Measurements from ENCODE around the gene CHRNB4.

The CHRNB4 gene

GRCh38 chr15:78654272-78654671 is 13.3 kb upstream of the CHRNB4 start:
- no peak for DNase-seq (ENCODE audit: low read depth)
- no peak for TF ChIP-seq CTCF (IDR thresholded peaks at IDR 0.05; ENCODE audit: low read length, missing control alignments)

GRCh38 chr15:78651930-78652615 is 11.1 kb upstream of the CHRNB4 start:
- no peak for DNase-seq (ENCODE audit: low read depth)
- H3K4me3 ChIP-seq (replicated peaks; ENCODE audit: low read depth, low read length): no peak overlapping the region
- TF ChIP-seq CTCF (IDR thresholded peaks at IDR 0.05; ENCODE audit: low read length, missing control alignments): no peak

More at GRCh38 chr15:78654272-78654671, 13.3 kb upstream of the CHRNB4 start:
- no peak overlapping the region for H3K4me3 ChIP-seq (replicated peaks; ENCODE audit: low read depth, low read length)

- no peak for DNase-seq (ENCODE audit: low read depth)
- TF ChIP-seq CTCF (IDR thresholded peaks at IDR 0.05; ENCODE audit: low read length, missing control alignments): no peak
- no peak overlapping the region for H3K4me3 ChIP-seq (replicated peaks; ENCODE audit: low read depth, low read length)
Measured at GRCh38 chr15:78651007-78651406, 10.0 kb upstream of the CHRNB4 start.

- TF ChIP-seq CTCF (IDR thresholded peaks at IDR 0.05; ENCODE audit: low read length, missing control alignments): no peak
- DNase-seq (ENCODE audit: low read depth): no peak
- H3K4me3 ChIP-seq (replicated peaks; ENCODE audit: low read depth, low read length): no peak overlapping the region
Measured at GRCh38 chr15:78650022-78650421, 9.0 kb upstream of the CHRNB4 start.

- no peak for DNase-seq (ENCODE audit: low read depth)
- H3K4me3 ChIP-seq (replicated peaks; ENCODE audit: low read depth, low read length): no peak overlapping the region
- TF ChIP-seq CTCF (IDR thresholded peaks at IDR 0.05; ENCODE audit: low read length, missing control alignments): no peak
Measured at GRCh38 chr15:78645009-78645408, 4.0 kb upstream of the CHRNB4 start.

GRCh38 chr15:78642331-78642730 is 1.3 kb upstream of the CHRNB4 start:
- no peak overlapping the region for H3K4me3 ChIP-seq (replicated peaks; ENCODE audit: low read depth, low read length)
- no peak for DNase-seq (ENCODE audit: low read depth)
- TF ChIP-seq CTCF (IDR thresholded peaks at IDR 0.05; ENCODE audit: low read length, missing control alignments): no peak

GRCh38 chr15:78641749-78642275 is 802 bp upstream of the CHRNB4 start:
- no peak overlapping the region for H3K4me3 ChIP-seq (replicated peaks; ENCODE audit: low read depth, low read length)
- TF ChIP-seq CTCF (IDR thresholded peaks at IDR 0.05; ENCODE audit: low read length, missing control alignments): no peak
- no peak for DNase-seq (ENCODE audit: low read depth)
